ENCODE results near the gene LRRC28.

DNA sequence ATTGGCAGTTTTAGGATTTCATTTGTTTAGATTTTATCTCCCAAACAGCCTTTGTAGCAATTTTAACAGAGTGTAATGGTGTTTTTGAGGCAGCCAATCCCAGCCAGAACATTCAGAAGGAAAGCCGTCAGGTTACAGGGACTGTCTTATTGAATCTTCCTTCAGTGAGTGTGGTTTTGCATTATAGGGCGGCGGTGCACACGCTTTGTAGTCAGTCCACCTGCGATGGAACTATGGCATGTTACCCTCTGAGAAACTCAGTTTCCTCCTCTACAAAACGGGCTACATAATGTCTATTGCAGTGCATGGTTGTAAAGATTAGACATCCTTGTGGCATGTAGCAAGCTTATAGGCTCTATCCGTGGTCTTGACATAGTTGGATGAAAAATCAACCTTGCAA is 1.0 kb downstream of the LRRC28 start:
- TF ChIP-seq, protein P1, sequence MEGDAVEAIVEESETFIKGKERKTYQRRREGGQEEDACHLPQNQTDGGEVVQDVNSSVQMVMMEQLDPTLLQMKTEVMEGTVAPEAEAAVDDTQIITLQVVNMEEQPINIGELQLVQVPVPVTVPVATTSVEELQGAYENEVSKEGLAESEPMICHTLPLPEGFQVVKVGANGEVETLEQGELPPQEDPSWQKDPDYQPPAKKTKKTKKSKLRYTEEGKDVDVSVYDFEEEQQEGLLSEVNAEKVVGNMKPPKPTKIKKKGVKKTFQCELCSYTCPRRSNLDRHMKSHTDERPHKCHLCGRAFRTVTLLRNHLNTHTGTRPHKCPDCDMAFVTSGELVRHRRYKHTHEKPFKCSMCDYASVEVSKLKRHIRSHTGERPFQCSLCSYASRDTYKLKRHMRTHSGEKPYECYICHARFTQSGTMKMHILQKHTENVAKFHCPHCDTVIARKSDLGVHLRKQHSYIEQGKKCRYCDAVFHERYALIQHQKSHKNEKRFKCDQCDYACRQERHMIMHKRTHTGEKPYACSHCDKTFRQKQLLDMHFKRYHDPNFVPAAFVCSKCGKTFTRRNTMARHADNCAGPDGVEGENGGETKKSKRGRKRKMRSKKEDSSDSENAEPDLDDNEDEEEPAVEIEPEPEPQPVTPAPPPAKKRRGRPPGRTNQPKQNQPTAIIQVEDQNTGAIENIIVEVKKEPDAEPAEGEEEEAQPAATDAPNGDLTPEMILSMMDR (conservative IDR thresholded peaks at IDR 0.05; ENCODE audit: low read depth, low read length), result no peak
- TF ChIP-seq BHLHE40 (IDR thresholded peaks at IDR 0.05; ENCODE audit: low read depth, low read length) (no peak), POLR2A (IDR thresholded peaks at IDR 0.05; ENCODE audit: low read depth, low read length) (no peak), MAFK (IDR thresholded peaks at IDR 0.05; ENCODE audit: low read depth, low read length) (no peak), RCOR1 (IDR thresholded peaks at IDR 0.05; ENCODE audit: insufficient replicate concordance, low read length) (no peak), RFX5 (IDR thresholded peaks at IDR 0.05; ENCODE audit: low read depth, low read length) (no peak), FOS (IDR thresholded peaks at IDR 0.05; ENCODE audit: low read depth, low read length) (no peak), MAZ (IDR thresholded peaks at IDR 0.05; ENCODE audit: borderline replicate concordance, low read depth, low read length) (no peak), MXI1 (IDR thresholded peaks at IDR 0.05; ENCODE audit: borderline replicate concordance, low read depth, low read length) (no peak), NFE2L2 (IDR thresholded peaks at IDR 0.05; ENCODE audit: low read depth, low read length) (no peak), RAD21 (IDR thresholded peaks at IDR 0.05; ENCODE audit: low read length) (no peak), SMC3 (IDR thresholded peaks at IDR 0.05; ENCODE audit: low read depth, low read length) (no peak)
- TF ChIP-seq, protein P2, sequence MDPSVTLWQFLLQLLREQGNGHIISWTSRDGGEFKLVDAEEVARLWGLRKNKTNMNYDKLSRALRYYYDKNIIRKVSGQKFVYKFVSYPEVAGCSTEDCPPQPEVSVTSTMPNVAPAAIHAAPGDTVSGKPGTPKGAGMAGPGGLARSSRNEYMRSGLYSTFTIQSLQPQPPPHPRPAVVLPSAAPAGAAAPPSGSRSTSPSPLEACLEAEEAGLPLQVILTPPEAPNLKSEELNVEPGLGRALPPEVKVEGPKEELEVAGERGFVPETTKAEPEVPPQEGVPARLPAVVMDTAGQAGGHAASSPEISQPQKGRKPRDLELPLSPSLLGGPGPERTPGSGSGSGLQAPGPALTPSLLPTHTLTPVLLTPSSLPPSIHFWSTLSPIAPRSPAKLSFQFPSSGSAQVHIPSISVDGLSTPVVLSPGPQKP (IDR thresholded peaks at IDR 0.05; ENCODE audit: borderline replicate concordance, low read depth, low read length), result no peak
